HepG2 (cell line): ENCODE measurements around the gene INO80. TPM values are rescaled to one million over a fixed set of nuclear protein-coding genes. Genes with fewer than 3 reads are reported as not detected.

Experiments
- AHR ChIP-seq: IDR thresholded peaks from 2 replicates; pipeline ENCODE4 v1.6.1; 2018; ENCODE audit warnings: missing genetic modification reagents, missing compliant biosample characterization
- DPF2 ChIP-seq: sonication (generic); formaldehyde crosslinking; IDR thresholded peaks from 2 replicates; pipeline ENCODE4 v1.4.0; 2020; ENCODE audit warnings: mild to moderate bottlenecking, low read depth, missing genetic modification reagents, borderline replicate concordance
- GFI1 ChIP-seq: sonication (generic); formaldehyde crosslinking; IDR thresholded peaks from 2 replicates; pipeline ENCODE4 v1.5.0; 2020; ENCODE audit warnings: missing genetic modification reagents, mild to moderate bottlenecking, borderline replicate concordance
- HOXA3 ChIP-seq: sonication (generic); formaldehyde crosslinking; IDR thresholded peaks from 2 replicates; pipeline ENCODE4 v1.5.0; 2020; ENCODE audit warnings: missing genetic modification reagents
- KDM5B ChIP-seq: sonication (generic); formaldehyde crosslinking; IDR thresholded peaks from 2 replicates; pipeline ENCODE4 v1.4.0; 2020; ENCODE audit warnings: missing genetic modification reagents, mild to moderate bottlenecking, borderline replicate concordance
- NCOR1 ChIP-seq: fragments of 200-600 bp; sonication (generic); IDR thresholded peaks from 2 replicates; pipeline ENCODE4 v1.7.0; 2017; ENCODE audit warnings: antibody characterized with exemption, low read length, borderline replicate concordance
- TCF7 ChIP-seq: sonication (generic); IDR thresholded peaks from 2 replicates; pipeline ENCODE4 v1.6.1; 2016; ENCODE audit warnings: antibody characterized with exemption, low read depth
- YEATS4 ChIP-seq: sonication (generic); formaldehyde crosslinking; IDR thresholded peaks from 2 replicates; pipeline ENCODE4 v1.4.0; 2020; ENCODE audit warnings: missing genetic modification reagents, borderline replicate concordance
- ZNF616 ChIP-seq: sonication (generic); formaldehyde crosslinking; IDR thresholded peaks from 2 replicates; pipeline ENCODE4 v1.5.0; 2020; ENCODE audit warnings: low read depth, mild to moderate bottlenecking, missing genetic modification reagents
- polyA plus RNA-seq, 8 experiments: library from polyadenylated mRNA; depleted of rRNA in 3 of 8; stranded (reverse) in 7 of 8; unstranded in 1 of 8; fragments of >200 nt; fragmentation: Illumina TruSeq in 4 of 8; extraction: Trizol in 4 of 8; gene quantifications; 2 replicates each; pipeline versions ENCODE4 v1.2.1 to v1.2.3, GENCODE V29; 2011 to 2016; ENCODE audit warnings: low read depth in 4 of 8, missing spikeins in 1 of 8, mixed read lengths in 1 of 8; ENCODE audit not compliant: insufficient read depth in 1 of 8
- total RNA-seq, 5 experiments: library from RNA; depleted of rRNA; stranded (reverse); fragments of >200 nt; fragmentation: Illumina TruSeq; extraction: Trizol; gene quantifications; 2 replicates each; pipeline ENCODE4 v1.2.3, GENCODE V29; 2016; ENCODE audit warnings: low read depth in 1 of 5
- TF ChIP-seq, protein P1 (sequence below): IDR thresholded peaks from 2 replicates; pipeline ENCODE4 v1.6.1; 2016; ENCODE audit warnings: missing compliant biosample characterization, missing genetic modification reagents, borderline replicate concordance
- TF ChIP-seq, protein P2 (sequence below): sonication (generic); formaldehyde crosslinking; IDR thresholded peaks from 2 replicates; pipeline ENCODE4 v1.5.0; 2020; ENCODE audit warnings: mild to moderate bottlenecking, missing genetic modification reagents, borderline replicate concordance
- TF ChIP-seq, protein P3 (sequence below): IDR thresholded peaks from 2 replicates; pipeline ENCODE4 v1.6.1; 2018; ENCODE audit warnings: missing genetic modification reagents, mild to moderate bottlenecking, missing compliant biosample characterization
- TF ChIP-seq, protein P4 (sequence below): sonication (generic); formaldehyde crosslinking; conservative IDR thresholded peaks from 2 replicates; pipeline ENCODE4 v1.4.0; 2020; ENCODE audit warnings: missing genetic modification reagents
- TF ChIP-seq, protein P5 (sequence below): sonication (generic); formaldehyde crosslinking; IDR thresholded peaks from 2 replicates; pipeline ENCODE4 v1.5.0; 2020; ENCODE audit warnings: mild to moderate bottlenecking, missing genetic modification reagents

INO80 gene
- total and polyA plus RNA-seq, 2 of the 13 experiments (the other 11 are each of a cell fraction or from before 2014, with no cell fraction given) = 3.6 to 14.8 TPM

DNA sequence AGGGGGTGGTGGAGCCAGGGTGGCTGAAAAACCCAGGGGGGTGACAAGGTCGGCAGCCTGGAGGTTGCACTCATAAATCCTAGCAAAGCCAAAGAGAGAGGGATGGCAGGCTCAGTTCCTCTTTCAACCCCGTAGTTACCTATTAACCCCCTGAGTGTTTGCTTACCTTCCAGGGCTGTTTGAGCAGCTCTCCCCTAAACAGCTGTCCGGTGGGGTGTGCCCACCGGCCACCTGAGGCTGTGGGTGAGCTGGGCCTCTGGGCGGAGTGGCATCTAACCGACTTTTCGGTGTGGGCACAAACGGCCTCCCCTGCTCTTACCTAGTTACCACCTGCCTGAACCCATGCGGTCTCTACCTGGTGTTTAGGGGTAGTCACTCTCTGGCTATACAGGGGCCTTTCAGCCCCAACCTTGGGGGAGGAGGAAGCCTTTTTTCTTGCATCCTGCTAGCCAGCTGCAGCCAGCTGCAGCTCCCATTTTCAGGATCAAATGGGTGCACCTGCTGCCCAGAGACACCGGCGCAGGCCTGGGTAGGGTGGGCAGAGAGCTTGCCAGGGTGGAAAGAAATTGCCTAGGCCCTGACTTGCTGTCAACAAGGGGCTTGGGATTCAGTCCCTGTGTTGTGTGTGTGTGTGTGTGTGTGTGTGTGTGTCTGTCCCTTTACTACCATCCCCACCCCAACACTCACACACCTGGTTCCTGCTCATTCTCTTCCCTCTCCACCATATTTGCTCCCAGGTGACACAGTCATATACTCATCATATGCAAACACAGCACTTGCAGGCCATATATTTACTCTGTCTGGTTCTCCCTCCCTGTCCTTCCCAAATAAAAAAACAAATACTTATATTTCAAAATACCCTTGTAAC, 183.2 kb downstream of the INO80 start (continued):
- TF ChIP-seq, protein P1, sequence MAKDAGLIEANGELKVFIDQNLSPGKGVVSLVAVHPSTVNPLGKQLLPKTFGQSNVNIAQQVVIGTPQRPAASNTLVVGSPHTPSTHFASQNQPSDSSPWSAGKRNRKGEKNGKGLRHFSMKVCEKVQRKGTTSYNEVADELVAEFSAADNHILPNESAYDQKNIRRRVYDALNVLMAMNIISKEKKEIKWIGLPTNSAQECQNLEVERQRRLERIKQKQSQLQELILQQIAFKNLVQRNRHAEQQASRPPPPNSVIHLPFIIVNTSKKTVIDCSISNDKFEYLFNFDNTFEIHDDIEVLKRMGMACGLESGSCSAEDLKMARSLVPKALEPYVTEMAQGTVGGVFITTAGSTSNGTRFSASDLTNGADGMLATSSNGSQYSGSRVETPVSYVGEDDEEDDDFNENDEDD (CRISPR knock-in tag) = no peak
- TF ChIP-seq AHR (CRISPR knock-in tag) (no peak), KDM5B (peak; percentile 24; the same call in 1 of the 2 replicates), DPF2 (0 out of 2 replicates have a peak, but pooled peaks have one; percentile 29), NCOR1 (no peak), YEATS4 (CRISPR knock-in tag) (no peak), TCF7 (0 out of 2 replicates have a peak, but pooled peaks have one; percentile 7), ZNF616 (CRISPR knock-in tag) (no peak), HOXA3 (CRISPR knock-in tag) (peak; percentile 56; the same call in 1 of the 2 replicates), GFI1 (CRISPR knock-in tag) (peak; percentile 27; the same call in 1 of the 2 replicates)
- TF ChIP-seq, protein P2, sequence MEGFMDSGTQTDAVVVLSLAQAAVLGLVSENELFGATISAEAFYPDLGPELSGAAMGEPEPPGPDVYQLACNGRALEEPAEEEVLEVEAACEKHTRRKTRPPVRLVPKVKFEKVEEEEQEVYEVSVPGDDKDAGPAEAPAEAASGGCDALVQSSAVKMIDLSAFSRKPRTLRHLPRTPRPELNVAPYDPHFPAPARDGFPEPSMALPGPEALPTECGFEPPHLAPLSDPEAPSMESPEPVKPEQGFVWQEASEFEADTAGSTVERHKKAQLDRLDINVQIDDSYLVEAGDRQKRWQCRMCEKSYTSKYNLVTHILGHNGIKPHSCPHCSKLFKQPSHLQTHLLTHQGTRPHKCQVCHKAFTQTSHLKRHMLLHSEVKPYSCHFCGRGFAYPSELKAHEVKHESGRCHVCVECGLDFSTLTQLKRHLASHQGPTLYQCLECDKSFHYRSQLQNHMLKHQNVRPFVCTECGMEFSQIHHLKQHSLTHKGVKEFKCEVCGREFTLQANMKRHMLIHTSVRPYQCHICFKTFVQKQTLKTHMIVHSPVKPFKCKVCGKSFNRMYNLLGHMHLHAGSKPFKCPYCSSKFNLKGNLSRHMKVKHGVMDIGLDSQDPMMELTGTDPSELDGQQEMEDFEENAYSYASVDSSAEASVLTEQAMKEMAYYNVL (CRISPR knock-in tag) = 0 out of 2 replicates have a peak, but pooled peaks have one; percentile 27
- TF ChIP-seq, protein P3, sequence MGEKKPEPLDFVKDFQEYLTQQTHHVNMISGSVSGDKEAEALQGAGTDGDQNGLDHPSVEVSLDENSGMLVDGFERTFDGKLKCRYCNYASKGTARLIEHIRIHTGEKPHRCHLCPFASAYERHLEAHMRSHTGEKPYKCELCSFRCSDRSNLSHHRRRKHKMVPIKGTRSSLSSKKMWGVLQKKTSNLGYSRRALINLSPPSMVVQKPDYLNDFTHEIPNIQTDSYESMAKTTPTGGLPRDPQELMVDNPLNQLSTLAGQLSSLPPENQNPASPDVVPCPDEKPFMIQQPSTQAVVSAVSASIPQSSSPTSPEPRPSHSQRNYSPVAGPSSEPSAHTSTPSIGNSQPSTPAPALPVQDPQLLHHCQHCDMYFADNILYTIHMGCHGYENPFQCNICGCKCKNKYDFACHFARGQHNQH = 0 out of 2 replicates have a peak, but pooled peaks have one; percentile 17
- TF ChIP-seq, protein P4, sequence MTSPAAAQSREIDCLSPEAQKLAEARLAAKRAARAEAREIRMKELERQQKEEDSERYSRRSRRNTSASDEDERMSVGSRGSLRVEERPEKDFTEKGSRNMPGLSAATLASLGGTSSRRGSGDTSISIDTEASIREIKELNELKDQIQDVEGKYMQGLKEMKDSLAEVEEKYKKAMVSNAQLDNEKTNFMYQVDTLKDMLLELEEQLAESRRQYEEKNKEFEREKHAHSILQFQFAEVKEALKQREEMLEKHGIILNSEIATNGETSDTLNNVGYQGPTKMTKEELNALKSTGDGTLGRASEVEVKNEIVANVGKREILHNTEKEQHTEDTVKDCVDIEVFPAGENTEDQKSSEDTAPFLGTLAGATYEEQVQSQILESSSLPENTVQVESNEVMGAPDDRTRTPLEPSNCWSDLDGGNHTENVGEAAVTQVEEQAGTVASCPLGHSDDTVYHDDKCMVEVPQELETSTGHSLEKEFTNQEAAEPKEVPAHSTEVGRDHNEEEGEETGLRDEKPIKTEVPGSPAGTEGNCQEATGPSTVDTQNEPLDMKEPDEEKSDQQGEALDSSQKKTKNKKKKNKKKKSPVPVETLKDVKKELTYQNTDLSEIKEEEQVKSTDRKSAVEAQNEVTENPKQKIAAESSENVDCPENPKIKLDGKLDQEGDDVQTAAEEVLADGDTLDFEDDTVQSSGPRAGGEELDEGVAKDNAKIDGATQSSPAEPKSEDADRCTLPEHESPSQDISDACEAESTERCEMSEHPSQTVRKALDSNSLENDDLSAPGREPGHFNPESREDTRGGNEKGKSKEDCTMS (CRISPR knock-in tag) = no peak
- TF ChIP-seq, protein P5, sequence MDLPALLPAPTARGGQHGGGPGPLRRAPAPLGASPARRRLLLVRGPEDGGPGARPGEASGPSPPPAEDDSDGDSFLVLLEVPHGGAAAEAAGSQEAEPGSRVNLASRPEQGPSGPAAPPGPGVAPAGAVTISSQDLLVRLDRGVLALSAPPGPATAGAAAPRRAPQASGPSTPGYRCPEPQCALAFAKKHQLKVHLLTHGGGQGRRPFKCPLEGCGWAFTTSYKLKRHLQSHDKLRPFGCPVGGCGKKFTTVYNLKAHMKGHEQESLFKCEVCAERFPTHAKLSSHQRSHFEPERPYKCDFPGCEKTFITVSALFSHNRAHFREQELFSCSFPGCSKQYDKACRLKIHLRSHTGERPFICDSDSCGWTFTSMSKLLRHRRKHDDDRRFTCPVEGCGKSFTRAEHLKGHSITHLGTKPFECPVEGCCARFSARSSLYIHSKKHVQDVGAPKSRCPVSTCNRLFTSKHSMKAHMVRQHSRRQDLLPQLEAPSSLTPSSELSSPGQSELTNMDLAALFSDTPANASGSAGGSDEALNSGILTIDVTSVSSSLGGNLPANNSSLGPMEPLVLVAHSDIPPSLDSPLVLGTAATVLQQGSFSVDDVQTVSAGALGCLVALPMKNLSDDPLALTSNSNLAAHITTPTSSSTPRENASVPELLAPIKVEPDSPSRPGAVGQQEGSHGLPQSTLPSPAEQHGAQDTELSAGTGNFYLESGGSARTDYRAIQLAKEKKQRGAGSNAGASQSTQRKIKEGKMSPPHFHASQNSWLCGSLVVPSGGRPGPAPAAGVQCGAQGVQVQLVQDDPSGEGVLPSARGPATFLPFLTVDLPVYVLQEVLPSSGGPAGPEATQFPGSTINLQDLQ (CRISPR knock-in tag) = peak; percentile 37; the same call in 1 of the 2 replicates
